Measurements from ENCODE around the gene OTOS.

The OTOS gene

GRCh38 chr2:240149943-240150784 lies 9.7 kb upstream of the OTOS start:
- DNase-seq = no peak

GRCh38 chr2:240147911-240148587 lies 7.6 kb upstream of the OTOS start:
- no peak for DNase-seq

GRCh38 chr2:240147382-240147781 lies 6.9 kb upstream of the OTOS start:
- DNase-seq = no peak

GRCh38 chr2:240146627-240147278 lies 6.3 kb upstream of the OTOS start:
- no peak for DNase-seq

- no peak for DNase-seq
Observed at GRCh38 chr2:240146141-240146561, 5.7 kb upstream of the OTOS start.

- no peak for DNase-seq
Observed at GRCh38 chr2:240145461-240145860, 5.0 kb upstream of the OTOS start.

GRCh38 chr2:240144649-240145261 lies 4.3 kb upstream of the OTOS start:
- no peak for DNase-seq

GRCh38 chr2:240143801-240144648 lies 3.6 kb upstream of the OTOS start:
- peak; percentile 45 for DNase-seq

- DNase-seq = no peak
Observed at GRCh38 chr2:240143276-240143675, 2.8 kb upstream of the OTOS start.

- no peak for DNase-seq
Observed at GRCh38 chr2:240142859-240143258, 2.4 kb upstream of the OTOS start.

- no peak for DNase-seq
Observed at GRCh38 chr2:240142256-240142775, 1.9 kb upstream of the OTOS start.

- no peak for DNase-seq
Observed at GRCh38 chr2:240141736-240142135, 1.3 kb upstream of the OTOS start.

- no peak for DNase-seq
Observed at GRCh38 chr2:240140920-240141319, 462 bp upstream of the OTOS start.

- no peak for DNase-seq
Observed at GRCh38 chr2:240139666-240140393, 628 bp downstream of the OTOS start.

- no peak for DNase-seq
Observed at GRCh38 chr2:240139011-240139441, 1.4 kb downstream of the OTOS start.

- no peak for DNase-seq
Observed at GRCh38 chr2:240138254-240138984, 2.0 kb downstream of the OTOS start.

GRCh38 chr2:240137596-240138253 lies 2.7 kb downstream of the OTOS start:
- DNase-seq = no peak

GRCh38 chr2:240136671-240137292 lies 3.7 kb downstream of the OTOS start:
- no peak for DNase-seq

- DNase-seq = peak; percentile 70
Observed at GRCh38 chr2:240136013-240136670, 4.3 kb downstream of the OTOS start, which contains the start of gene COPS9. Gene COPS9 (minus strand): TSS chr2:240136305. CDS start chr2:240136284, 21 bp downstream.
